HL-60/S4 (cell line): Measurements from ENCODE around the gene MPL.

Experiments
- in situ Hi-C: fragments of 300-500 bp; cut with MboI; formaldehyde crosslinking; loops from 2 replicates; pipeline ENCODE4 v1.14.3; 2022; ENCODE audit warnings: low sequenced_read_pairs

The MPL gene

GRCh38 chr1:43402089-43402865 is 64.7 kb downstream of the MPL start:
- in situ Hi-C loops = loop anchor here (25.0 kb wide), 1 partner anchor 165 kb away; no protein-coding TSS in a partner anchor
